Prostate gland (tissue), 2 donors: ENCODE results near the gene TMEM151A.

Experiments
- CTCF ChIP-seq, 4 experiments: fragments of 200-600 bp in 2 of 4; fragments of 450-650 bp in 2 of 4; sonication (generic) in 2 of 4; IDR thresholded peaks; 1 replicate in 3 of 4; 2 replicates in 1 of 4; pipeline ENCODE4 v1.5.1; 2016 to 2019; ENCODE audit warnings: antibody characterized with exemption in 4 of 4, mild to moderate bottlenecking in 2 of 4, moderate library complexity in 2 of 4
- POLR2A ChIP-seq: fragments of 450-650 bp; IDR thresholded peaks from one replicate; pipeline ENCODE4 v1.6.1; 2016; ENCODE audit warnings: antibody characterized with exemption, mild to moderate bottlenecking

- TF ChIP-seq CTCF (IDR thresholded peaks at IDR 0.05): no peak
- TF ChIP-seq POLR2A: no peak
These were observed 10.7 kb upstream of the TMEM151A start for GRCh38 chr11:66281001-66281400.
